LHCN-M2 (cell line): Measurements from ENCODE around the gene FAM3D. TPM values are rescaled to one million over a fixed set of nuclear protein-coding genes. Genes with fewer than 3 reads are reported as not detected.

Source experiments
- DNase-seq: peaks from one replicate; pipeline ENCODE4 v3.0.0-alpha.2; 2012; ENCODE audit warnings: low read depth
- total RNA-seq: library from RNA; depleted of rRNA; stranded (reverse); fragments of >200 nt; gene quantifications from 2 replicates; pipeline ENCODE4 v1.2.3, GENCODE V29; 2014

Gene FAM3D
- total RNA-seq, 1 experiment from 2014 or later = not detected

GRCh38 chr3:58656631-58657030, 9.9 kb downstream of the FAM3D start:
- DNase-seq = no peak

- no peak for DNase-seq
These were observed 12.1 kb downstream of the FAM3D start for GRCh38 chr3:58654466-58654865.

- no peak for DNase-seq
These were observed 13.9 kb downstream of the FAM3D start for GRCh38 chr3:58652624-58653023.

- DNase-seq = no peak
These were observed 15.3 kb downstream of the FAM3D start for GRCh38 chr3:58651276-58651675.

GRCh38 chr3:58647381-58648141, 19.0 kb downstream of the FAM3D start:
- no peak for DNase-seq

- DNase-seq = no peak
These were observed 20.1 kb downstream of the FAM3D start for GRCh38 chr3:58646503-58646902.

GRCh38 chr3:58645726-58646125, 20.8 kb downstream of the FAM3D start:
- DNase-seq = no peak

- DNase-seq = no peak
These were observed 23.7 kb downstream of the FAM3D start for GRCh38 chr3:58642846-58643245.

GRCh38 chr3:58640700-58641372, 25.7 kb downstream of the FAM3D start:
- DNase-seq = peak; percentile 46

- DNase-seq = no peak
These were observed 26.7 kb downstream of the FAM3D start for GRCh38 chr3:58639842-58640241.

GRCh38 chr3:58639001-58639400, 27.6 kb downstream of the FAM3D start:
- no peak for DNase-seq

GRCh38 chr3:58638591-58638990, 28.0 kb downstream of the FAM3D start:
- DNase-seq = no peak

GRCh38 chr3:58637509-58637908, 29.1 kb downstream of the FAM3D start:
- no peak for DNase-seq

GRCh38 chr3:58635371-58636285, 30.9 kb downstream of the FAM3D start:
- DNase-seq = no peak

- peak; percentile 12 for DNase-seq
These were observed 33.3 kb downstream of the FAM3D start for GRCh38 chr3:58633157-58633865.

GRCh38 chr3:58631742-58632141, 34.8 kb downstream of the FAM3D start:
- DNase-seq = no peak

- DNase-seq = no peak
These were observed 35.9 kb downstream of the FAM3D start for GRCh38 chr3:58630710-58631092.

GRCh38 chr3:58630076-58630709, 36.4 kb downstream of the FAM3D start:
- DNase-seq = peak; percentile 51

- DNase-seq = no peak
These were observed 36.9 kb downstream of the FAM3D start for GRCh38 chr3:58629629-58630028.

- peak; percentile 45 for DNase-seq
These were observed 37.6 kb downstream of the FAM3D start for GRCh38 chr3:58628823-58629562.
